ENCODE results near the gene AIFM2.

GRCh38 chr10:70135046-70135445 lies 2.4 kb upstream of the AIFM2 start:
- TF ChIP-seq CTCF (IDR thresholded peaks at IDR 0.05; ENCODE audit: borderline replicate concordance, extremely low read depth, low read length, poor library complexity, severe bottlenecking) (no peak), EZH2 (IDR thresholded peaks at IDR 0.05; ENCODE audit: borderline replicate concordance, low read depth, low read length, severe bottlenecking) (no peak)

Data from DND-41 (cell line).